ENCODE data around the gene ELP5. TPM values are rescaled to one million over a fixed set of nuclear protein-coding genes. Genes with fewer than 3 reads are reported as not detected.

The ELP5 gene
- total and polyA plus RNA-seq, 2 of the 4 experiments (the other 2 are of a cell fraction): 39.3 to 46.6 TPM

DNA sequence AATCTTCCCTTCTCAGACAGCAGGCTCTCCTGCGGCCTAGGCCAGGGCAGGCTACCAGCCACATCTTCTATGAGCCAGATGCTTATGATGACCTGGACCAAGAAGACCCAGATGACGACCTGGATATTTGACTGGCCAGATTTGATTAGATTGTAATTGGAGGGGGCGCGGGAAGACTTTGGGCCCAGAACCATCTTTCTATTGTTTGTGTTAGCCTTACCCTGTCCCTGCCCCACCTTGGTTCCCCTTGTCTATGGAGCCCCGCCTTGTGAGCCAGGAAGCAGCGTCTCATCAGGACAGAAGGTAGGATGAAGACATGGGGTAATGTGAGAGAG lies 7.5 kb downstream of the ELP5 start:
- POLR2A ChIA-PET (ENCODE audit: unreplicated experiment): no interaction called here
- no peak overlapping the region for H3K27ac ChIP-seq (ENCODE audit: insufficient read depth, low read length)
- no CpG with 5 or more reads among the region's 6 CpGs for WGBS, 2 experiments (ENCODE audit: extremely low coverage in 2 of 2, insufficient read length in 1 of 2)
- DNase-seq: no peak
- CTCF ChIA-PET: no interaction called here
- peaks cover 8% of the 10 kb centered on the region for H3K4me1 ChIP-seq (ENCODE audit: control insufficient read depth, insufficient read depth, low read length)
- no peak overlapping the region for H2BK5ac ChIP-seq (ENCODE audit: low read depth, low read length, poor library complexity, severe bottlenecking)
- H3K9ac ChIP-seq (ENCODE audit: low read depth, low read length): no peak overlapping the region
- H3K23ac ChIP-seq (ENCODE audit: low read depth, low read length): no peak overlapping the region
- H4K91ac ChIP-seq (ENCODE audit: insufficient read depth, low read depth, low read length): no peak overlapping the region
- no peaks in the 10 kb centered on the region for H3K9me3 ChIP-seq (ENCODE audit: control insufficient read depth, insufficient read depth, low read length)
- H3K56ac ChIP-seq (ENCODE audit: extremely low read depth, insufficient read depth, low read length): no peak overlapping the region
- no peak overlapping the region for H2BK20ac ChIP-seq (ENCODE audit: low read depth, low read length)
- intact Hi-C loops (cut with micrococcal nuclease): no loop called here
- H4K8ac ChIP-seq (ENCODE audit: low read depth in 2 of 2, low read length in 2 of 2): no peak overlapping the region
- no peak overlapping the region for H3K14ac ChIP-seq (replicated peaks; ENCODE audit: low read depth, low read length)
- peaks cover under 1 to 7% of the 10 kb centered on the region in 2 experiments; a peak in 2 of 4 replicates for H3K79me1 ChIP-seq (ENCODE audit: low read depth in 1 of 2, low read length in 2 of 2)
- no peak overlapping the region for H2AFZ ChIP-seq (replicated peaks; ENCODE audit: low read length, poor library complexity)
- H4K20me1 ChIP-seq (ENCODE audit: insufficient read depth, low read length): no peaks in the 10 kb centered on the region
- peaks cover 29% of the 10 kb centered on the region for H3K36me3 ChIP-seq (ENCODE audit: control insufficient read depth, insufficient read depth, low read length)
- TF ChIP-seq POLR2A (IDR thresholded peaks at IDR 0.05; ENCODE audit: low read depth, low read length) (no peak), RAD21 (IDR thresholded peaks at IDR 0.05; ENCODE audit: low read length) (no peak), BHLHE40 (IDR thresholded peaks at IDR 0.05; ENCODE audit: low read depth, low read length) (no peak), MAZ (IDR thresholded peaks at IDR 0.05; ENCODE audit: borderline replicate concordance, low read depth, low read length) (no peak)
- TF ChIP-seq, protein P1, sequence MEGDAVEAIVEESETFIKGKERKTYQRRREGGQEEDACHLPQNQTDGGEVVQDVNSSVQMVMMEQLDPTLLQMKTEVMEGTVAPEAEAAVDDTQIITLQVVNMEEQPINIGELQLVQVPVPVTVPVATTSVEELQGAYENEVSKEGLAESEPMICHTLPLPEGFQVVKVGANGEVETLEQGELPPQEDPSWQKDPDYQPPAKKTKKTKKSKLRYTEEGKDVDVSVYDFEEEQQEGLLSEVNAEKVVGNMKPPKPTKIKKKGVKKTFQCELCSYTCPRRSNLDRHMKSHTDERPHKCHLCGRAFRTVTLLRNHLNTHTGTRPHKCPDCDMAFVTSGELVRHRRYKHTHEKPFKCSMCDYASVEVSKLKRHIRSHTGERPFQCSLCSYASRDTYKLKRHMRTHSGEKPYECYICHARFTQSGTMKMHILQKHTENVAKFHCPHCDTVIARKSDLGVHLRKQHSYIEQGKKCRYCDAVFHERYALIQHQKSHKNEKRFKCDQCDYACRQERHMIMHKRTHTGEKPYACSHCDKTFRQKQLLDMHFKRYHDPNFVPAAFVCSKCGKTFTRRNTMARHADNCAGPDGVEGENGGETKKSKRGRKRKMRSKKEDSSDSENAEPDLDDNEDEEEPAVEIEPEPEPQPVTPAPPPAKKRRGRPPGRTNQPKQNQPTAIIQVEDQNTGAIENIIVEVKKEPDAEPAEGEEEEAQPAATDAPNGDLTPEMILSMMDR (conservative IDR thresholded peaks at IDR 0.05; ENCODE audit: low read depth, low read length): no peak
- peaks cover 13% of the 10 kb centered on the region; the same call in 1 of the 2 replicates for H3K27me3 ChIP-seq (ENCODE audit: control insufficient read depth, insufficient read depth, low read length)
- H2AK5ac ChIP-seq (ENCODE audit: low read depth, low read length): no peak overlapping the region
- no peak overlapping the region for H3K4ac ChIP-seq (ENCODE audit: low read depth, low read length)
- no peak overlapping the region for H3K18ac ChIP-seq (ENCODE audit: low read depth, low read length)
- no peak overlapping the region for H2BK15ac ChIP-seq (ENCODE audit: low read depth, low read length)
- no peak overlapping the region for H2AK9ac ChIP-seq (replicated peaks; ENCODE audit: low read depth, low read length, poor library complexity)
- BruUV-seq (replicated peaks): no TSS peak
- no peak overlapping the region for H2BK120ac ChIP-seq (ENCODE audit: low read depth, low read length)
- in situ Hi-C loops (cut with MboI; ENCODE audit: low sequenced_read_pairs): no loop called here
- H4K5ac ChIP-seq (ENCODE audit: low read depth, low read length): no peak overlapping the region
- no peak for ATAC-seq (ENCODE audit: low read depth)
- H3K4me2 ChIP-seq (ENCODE audit: low read depth, low read length): no peak overlapping the region
- no peak overlapping the region for H3K4me3 ChIP-seq (ENCODE audit: insufficient read depth, low read depth, low read length)
- H3K9me1 ChIP-seq (ENCODE audit: insufficient read depth, low read length): peaks cover 10% of the 10 kb centered on the region
- dilution Hi-C loops (cut with HindIII; ENCODE audit: low sequenced_read_pairs, unreplicated experiment): no loop called here
